GM23338 (cell line): ENCODE measurements around the gene PIBF1.

Source experiments
- CREB1 ChIP-seq: fragments of 250-450 bp; sonication (Bioruptor Pico); IDR thresholded peaks from 2 replicates; pipeline ENCODE4 v1.5.0; 2020; ENCODE audit warnings: low read depth, mild to moderate bottlenecking, moderate library complexity
- CTCF ChIP-seq, 2 experiments: fragments of 200-600 bp in 1 of 2; sonication (generic) in 1 of 2; conservative IDR thresholded peaks; 2 replicates each; pipeline versions ENCODE4 v1.5.1 to v1.6.1; 2016 to 2017; ENCODE audit warnings: antibody characterized with exemption in 2 of 2, low read depth in 2 of 2, mild to moderate bottlenecking in 2 of 2, moderate library complexity in 1 of 2
- ETS1 ChIP-seq: IDR thresholded peaks from 2 replicates; pipeline ENCODE4 v1.6.1; 2016; ENCODE audit warnings: antibody characterized with exemption
- EZH2 ChIP-seq: fragments of 200-600 bp; sonication (generic); IDR thresholded peaks from one replicate; pipeline ENCODE4 v1.8.0; 2017; ENCODE audit warnings: antibody characterized with exemption, mild to moderate bottlenecking, low read depth; ENCODE audit not compliant: unreplicated experiment
- EZH2phosphoT487 ChIP-seq: fragments of 200-600 bp; sonication (generic); IDR thresholded peaks from one replicate; pipeline ENCODE4 v1.8.1; 2018; ENCODE audit warnings: antibody characterized with exemption; ENCODE audit not compliant: unreplicated experiment
- JUNB ChIP-seq: IDR thresholded peaks from one replicate; pipeline ENCODE4 v1.6.1; 2016; ENCODE audit warnings: antibody characterized with exemption; ENCODE audit not compliant: unreplicated experiment
- NANOG ChIP-seq: IDR thresholded peaks from 2 replicates; pipeline ENCODE4 v1.6.1; 2016; ENCODE audit warnings: antibody characterized with exemption, borderline replicate concordance
- POLR2AphosphoS5 ChIP-seq: IDR thresholded peaks from 2 replicates; pipeline ENCODE4 v1.6.1; 2016; ENCODE audit warnings: antibody characterized with exemption, low read depth
- REST ChIP-seq: IDR thresholded peaks from one replicate; pipeline ENCODE4 v1.6.1; 2018; ENCODE audit warnings: antibody characterized with exemption; ENCODE audit not compliant: unreplicated experiment
- STAT1 ChIP-seq: IDR thresholded peaks from one replicate; pipeline ENCODE4 v1.6.1; 2016; ENCODE audit warnings: antibody characterized with exemption; ENCODE audit not compliant: unreplicated experiment
- ZNF114 ChIP-seq: fragments of 250-450 bp; sonication (Bioruptor Pico); IDR thresholded peaks from 2 replicates; pipeline ENCODE4 v1.5.0; 2020; ENCODE audit warnings: mild to moderate bottlenecking, moderate library complexity
- ZNF331 ChIP-seq: fragments of 250-450 bp; sonication (Bioruptor Pico); IDR thresholded peaks from 2 replicates; pipeline ENCODE4 v1.5.0; 2020; ENCODE audit warnings: low read depth, mild to moderate bottlenecking, moderate library complexity

GRCh38 chr13:72889495-72889894 lies 107.6 kb downstream of the PIBF1 start:
- no peak for TF ChIP-seq REST
- TF ChIP-seq EZH2, result no peak
- no peak for TF ChIP-seq CTCF (conservative IDR thresholded peaks at IDR 0.05; ENCODE audit: low read depth in 2 of 2)
- no peak for TF ChIP-seq POLR2AphosphoS5
- no peak for TF ChIP-seq CREB1 (CRISPR knock-in tag)
- TF ChIP-seq EZH2phosphoT487, result no peak
- TF ChIP-seq STAT1, result no peak
- no peak for TF ChIP-seq ETS1
- TF ChIP-seq JUNB, result no peak
- TF ChIP-seq ZNF331 (CRISPR knock-in tag), result no peak
- TF ChIP-seq ZNF114 (CRISPR knock-in tag), result no peak
- no peak for TF ChIP-seq NANOG
